ENCODE measurements around the gene TOPBP1.

GRCh38 chr3:133655731-133656515, 5.8 kb downstream of the TOPBP1 start:
- TF ChIP-seq, protein P1, sequence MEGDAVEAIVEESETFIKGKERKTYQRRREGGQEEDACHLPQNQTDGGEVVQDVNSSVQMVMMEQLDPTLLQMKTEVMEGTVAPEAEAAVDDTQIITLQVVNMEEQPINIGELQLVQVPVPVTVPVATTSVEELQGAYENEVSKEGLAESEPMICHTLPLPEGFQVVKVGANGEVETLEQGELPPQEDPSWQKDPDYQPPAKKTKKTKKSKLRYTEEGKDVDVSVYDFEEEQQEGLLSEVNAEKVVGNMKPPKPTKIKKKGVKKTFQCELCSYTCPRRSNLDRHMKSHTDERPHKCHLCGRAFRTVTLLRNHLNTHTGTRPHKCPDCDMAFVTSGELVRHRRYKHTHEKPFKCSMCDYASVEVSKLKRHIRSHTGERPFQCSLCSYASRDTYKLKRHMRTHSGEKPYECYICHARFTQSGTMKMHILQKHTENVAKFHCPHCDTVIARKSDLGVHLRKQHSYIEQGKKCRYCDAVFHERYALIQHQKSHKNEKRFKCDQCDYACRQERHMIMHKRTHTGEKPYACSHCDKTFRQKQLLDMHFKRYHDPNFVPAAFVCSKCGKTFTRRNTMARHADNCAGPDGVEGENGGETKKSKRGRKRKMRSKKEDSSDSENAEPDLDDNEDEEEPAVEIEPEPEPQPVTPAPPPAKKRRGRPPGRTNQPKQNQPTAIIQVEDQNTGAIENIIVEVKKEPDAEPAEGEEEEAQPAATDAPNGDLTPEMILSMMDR (conservative IDR thresholded peaks at IDR 0.05; ENCODE audit: low read depth, low read length): no peak
- no peak for TF ChIP-seq SMC3 (IDR thresholded peaks at IDR 0.05; ENCODE audit: low read depth, low read length)
- TF ChIP-seq RAD21 (IDR thresholded peaks at IDR 0.05; ENCODE audit: low read length): no peak
- no peak for TF ChIP-seq MXI1 (IDR thresholded peaks at IDR 0.05; ENCODE audit: borderline replicate concordance, low read depth, low read length)
- no peak for TF ChIP-seq MAFK (IDR thresholded peaks at IDR 0.05; ENCODE audit: low read depth, low read length)
